Stomach (tissue), 9 donors: ENCODE data around the gene IRF8. TPM values are rescaled to one million over a fixed set of nuclear protein-coding genes. Genes with fewer than 3 reads are reported as not detected.

Source experiments
- DNase-seq, 2 donors: peaks; one replicate each; pipeline versions ENCODE4 v3.0.0 to v3.0.0-alpha.2; 2013 to 2019
- H3K27ac ChIP-seq, 5 donors: fragments of 200-600 bp in 4 of 5; sonication (generic) in 4 of 5; one replicate each; pipeline ENCODE4 v1.5.1; 2013 to 2019; ENCODE audit warnings: mild to moderate bottlenecking in 1 of 5, moderate library complexity in 1 of 5
- H3K27me3 ChIP-seq, 3 donors: fragments of 200-600 bp; sonication (generic); one replicate each; pipeline ENCODE4 v1.5.1; 2017 to 2019; ENCODE audit warnings: mixed run types in 1 of 3
- H3K36me3 ChIP-seq, 4 donors: fragments of 200-600 bp; sonication (generic); 1 replicate in 3 of 4; 2 replicates in 1 of 4; pipeline ENCODE4 v1.5.1; 2016 to 2019
- H3K4me1 ChIP-seq, 4 donors: fragments of 200-600 bp; sonication (generic); one replicate each; pipeline ENCODE4 v1.5.1; 2016 to 2019
- H3K4me3 ChIP-seq, 4 donors: fragments of 200-600 bp; sonication (generic) in 3 of 4; one replicate each; pipeline ENCODE4 v1.5.1; 2016 to 2019; ENCODE audit warnings: mild to moderate bottlenecking in 1 of 4
- H3K9me3 ChIP-seq, 4 donors: fragments of 200-600 bp; sonication (generic); one replicate each; pipeline ENCODE4 v1.5.1; 2016 to 2019
- CTCF ChIP-seq, 7 experiments: fragments of 450-650 bp in 4 of 7; fragments of 200-600 bp in 3 of 7; sonication (generic) in 3 of 7; IDR thresholded peaks; one replicate each; pipeline ENCODE4 v1.5.1; 2016 to 2019; ENCODE audit warnings: antibody characterized with exemption in 7 of 7, control low read depth in 2 of 7, mild to moderate bottlenecking in 1 of 7
- EP300 ChIP-seq: sonication (generic); formaldehyde crosslinking; IDR thresholded peaks from one replicate; pipeline ENCODE4 v1.6.1; 2017; ENCODE audit warnings: antibody characterized with exemption
- POLR2A ChIP-seq, 4 donors: fragments of 450-650 bp; IDR thresholded peaks; one replicate each; pipeline ENCODE4 v1.6.1; 2016; ENCODE audit warnings: antibody characterized with exemption in 4 of 4, control low read depth in 2 of 4, mild to moderate bottlenecking in 1 of 4, moderate library complexity in 1 of 4
- POLR2AphosphoS5 ChIP-seq, 3 donors: sonication (generic); formaldehyde crosslinking; IDR thresholded peaks; one replicate each; pipeline ENCODE4 v1.6.1; 2016; ENCODE audit warnings: antibody characterized with exemption in 3 of 3
- WGBS, 5 donors: extraction: QIAGEN DNeasy Blood & Tissue Kit in 3 of 5; methylation state at CpG; one replicate each; pipeline versions ENCODE4 v1.1.5 to v1.1.7; 2013 to 2018; 5-methylcytosine and 5-hydroxymethylcytosine counted together
- intact Hi-C: fragments of 100-400 bp; cut with DNase I; formaldehyde crosslinking; loops from one replicate; pipeline ENCODE4 v1.15.1; 2023; ENCODE audit warnings: low total_unique reads
- polyA plus RNA-seq, 3 donors: library from polyadenylated mRNA; stranded (reverse); fragments of 200-250 nt; gene quantifications; one replicate each; pipeline ENCODE4 v1.2.3, GENCODE V29; 2013
- total RNA-seq, 5 donors: library from RNA; depleted of rRNA; stranded (reverse); fragments of >200 nt; gene quantifications; one replicate each; pipeline versions ENCODE4 v1.1.0 to v1.2.3, GENCODE V29; 2014 to 2016
- donor health status: healthy with polysubstance abuse.
- donor health status: Bipolar disorder and iron deficiency.
- donor health status: healthy.

Gene IRF8
- total and polyA plus RNA-seq, 8 donors: 5.2 to 49.8 (median 12.1) TPM

DNA sequence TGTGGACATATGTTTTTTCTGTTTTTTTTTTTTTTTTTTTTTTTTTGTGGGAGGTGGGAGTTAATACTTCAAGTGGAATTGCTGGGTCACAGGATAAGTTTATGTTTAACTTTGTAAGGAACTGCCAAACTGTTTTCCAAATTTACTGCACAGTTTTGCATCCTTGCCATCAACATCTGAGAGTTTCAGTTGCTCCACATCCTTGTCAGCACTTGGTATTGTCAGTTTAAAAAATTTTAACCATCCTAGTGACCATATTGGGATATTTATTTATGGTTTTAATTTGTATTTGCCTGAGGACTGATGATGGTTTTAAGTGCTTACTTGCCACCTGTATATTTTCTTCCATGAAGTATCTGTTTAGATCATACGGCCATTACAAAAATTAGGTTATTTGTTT, 34.0 kb upstream of the IRF8 start:
- intact Hi-C loops: no loop called here
- WGBS, 5 donors: 96 to 100% (median 98%) methylated on average over 1 of the region's 1 CpG

GRCh38 chr16:85867189-85867588, 31.8 kb upstream of the IRF8 start:
- peaks cover 0 to 11% (median 4%) of the 10 kb centered on the region in 4 donors for H3K4me1 ChIP-seq
- DNase-seq: no peak
- intact Hi-C loops: no loop called here
- TF ChIP-seq POLR2A (IDR thresholded peaks at IDR 0.05) (no peak), POLR2AphosphoS5 (IDR thresholded peaks at IDR 0.05) (no peak), EP300 (no peak), CTCF (IDR thresholded peaks at IDR 0.05) (no peak)
- H3K36me3 ChIP-seq: no peaks in the 10 kb centered on the region
- no peaks in the 10 kb centered on the region for H3K27me3 ChIP-seq
- H3K27ac ChIP-seq: no peak overlapping the region
- no peaks in the 10 kb centered on the region for H3K9me3 ChIP-seq
- H3K4me3 ChIP-seq: no peak overlapping the region
- WGBS, 5 donors: 85 to 97% (median 91%) methylated on average over 2 of the region's 2 CpGs

More for the DNA sequence above, 34.0 kb upstream of the IRF8 start:
- no peaks in the 10 kb centered on the region for H3K9me3 ChIP-seq
- H3K27me3 ChIP-seq: no peaks in the 10 kb centered on the region
- H3K4me1 ChIP-seq: peaks cover 0 to 2% (median under 1%) of the 10 kb centered on the region in 4 donors
- no peaks in the 10 kb centered on the region for H3K36me3 ChIP-seq
- no peak for TF ChIP-seq EP300
- no peak overlapping the region for H3K4me3 ChIP-seq
- no peak for DNase-seq
- no peak overlapping the region for H3K27ac ChIP-seq

DNA sequence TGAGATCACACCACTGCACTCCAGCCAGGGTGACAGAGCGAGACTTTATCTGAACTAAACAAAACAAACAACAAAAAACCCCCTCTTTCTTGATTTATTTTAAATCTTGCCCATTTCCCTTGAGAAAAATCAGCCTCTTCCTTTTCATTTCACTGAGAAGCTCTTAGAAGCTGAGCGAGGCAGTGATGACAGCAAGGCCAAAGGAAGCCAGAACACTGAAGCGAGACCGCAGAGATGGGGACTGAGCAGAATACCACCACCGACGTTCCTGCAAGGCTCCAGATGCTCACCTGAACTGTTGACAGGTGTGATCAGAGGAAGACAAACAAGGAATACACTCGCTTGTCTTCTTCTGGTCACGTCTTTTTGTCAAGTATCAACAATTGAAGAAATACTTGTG, 30.5 kb upstream of the IRF8 start:
- no peak overlapping the region for H3K27ac ChIP-seq
- peaks cover 0 to 11% (median 4%) of the 10 kb centered on the region in 4 donors for H3K4me1 ChIP-seq
- no peaks in the 10 kb centered on the region for H3K27me3 ChIP-seq
- no peak overlapping the region for H3K4me3 ChIP-seq
- no peaks in the 10 kb centered on the region for H3K9me3 ChIP-seq
- no peak for TF ChIP-seq EP300
- no peak for TF ChIP-seq POLR2AphosphoS5 (IDR thresholded peaks at IDR 0.05)
- no peak for TF ChIP-seq CTCF (IDR thresholded peaks at IDR 0.05)
- TF ChIP-seq POLR2A (IDR thresholded peaks at IDR 0.05): no peak
- DNase-seq: no peak
- 87 to 95% (median 93%) methylated on average over 8 of the region's 8 CpGs for WGBS, 5 donors
- intact Hi-C loops: no loop called here
- H3K36me3 ChIP-seq: no peaks in the 10 kb centered on the region

- Histone ChIP-seq H3K36me3 (no peaks in the 10 kb centered on the region), H3K4me3 (no peak overlapping the region), H3K4me1 (peaks cover 0 to 11% (median 4%) of the 10 kb centered on the region in 4 donors), H3K27ac (no peak overlapping the region), H3K9me3 (no peaks in the 10 kb centered on the region), H3K27me3 (no peaks in the 10 kb centered on the region)
- no peak for DNase-seq
- intact Hi-C loops: no loop called here
- TF ChIP-seq EP300: no peak
- no peak for TF ChIP-seq POLR2A (IDR thresholded peaks at IDR 0.05)
- no peak for TF ChIP-seq CTCF (IDR thresholded peaks at IDR 0.05)
- no peak for TF ChIP-seq POLR2AphosphoS5 (IDR thresholded peaks at IDR 0.05)
Measured at GRCh38 chr16:85869206-85869605, 29.8 kb upstream of the IRF8 start.

GRCh38 chr16:85869785-85870558, 29.0 kb upstream of the IRF8 start:
- peak overlapping the region in 2 of 5 donors; percentile 35 to 48 for H3K27ac ChIP-seq
- 23 to 32% (median 29%) methylated on average over 12 of the region's 12 CpGs for WGBS, 5 donors
- no peak for DNase-seq

More at GRCh38 chr16:85869785-85870558, 29.0 kb upstream of the IRF8 start:
- Histone ChIP-seq H3K4me3 (no peak overlapping the region), H3K9me3 (no peaks in the 10 kb centered on the region), H3K4me1 (peaks cover 0 to 11% (median 4%) of the 10 kb centered on the region in 4 donors), H3K36me3 (no peaks in the 10 kb centered on the region), H3K27me3 (no peaks in the 10 kb centered on the region)
- TF ChIP-seq CTCF (IDR thresholded peaks at IDR 0.05) (no peak), POLR2A (IDR thresholded peaks at IDR 0.05) (no peak), EP300 (no peak), POLR2AphosphoS5 (IDR thresholded peaks at IDR 0.05) (no peak)
- intact Hi-C loops: no loop called here
